GM21717 (cell line): Measurements from ENCODE around the gene CEP112.

Experiments
- ATAC-seq: cut with Tn5 transposase; IDR thresholded peaks from one replicate; pipeline ENCODE4 v1.9.1; 2021; ENCODE audit warnings: mild to moderate bottlenecking, moderate library complexity; ENCODE audit not compliant: unreplicated experiment

Gene CEP112

DNA sequence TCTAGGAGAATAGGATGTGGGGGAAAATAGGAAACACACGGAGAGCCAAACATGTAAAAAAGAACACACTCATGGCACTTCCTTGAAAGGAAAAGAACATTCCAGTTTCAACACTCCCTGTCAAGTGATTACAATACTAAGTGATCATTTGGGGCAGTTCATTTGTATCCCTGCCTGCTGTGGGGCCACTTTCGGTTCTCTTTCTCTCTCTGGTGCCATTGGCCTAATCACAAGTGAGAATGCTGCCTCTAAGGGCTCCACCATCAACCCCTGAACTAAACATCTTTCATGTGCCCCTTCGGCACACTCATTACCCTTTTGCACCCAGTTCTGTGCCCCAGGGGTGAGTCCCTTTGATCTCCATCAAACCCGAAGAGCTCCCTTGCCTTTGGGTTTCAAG lies 197.3 kb downstream of the CEP112 start:
- ATAC-seq: no peak

DNA sequence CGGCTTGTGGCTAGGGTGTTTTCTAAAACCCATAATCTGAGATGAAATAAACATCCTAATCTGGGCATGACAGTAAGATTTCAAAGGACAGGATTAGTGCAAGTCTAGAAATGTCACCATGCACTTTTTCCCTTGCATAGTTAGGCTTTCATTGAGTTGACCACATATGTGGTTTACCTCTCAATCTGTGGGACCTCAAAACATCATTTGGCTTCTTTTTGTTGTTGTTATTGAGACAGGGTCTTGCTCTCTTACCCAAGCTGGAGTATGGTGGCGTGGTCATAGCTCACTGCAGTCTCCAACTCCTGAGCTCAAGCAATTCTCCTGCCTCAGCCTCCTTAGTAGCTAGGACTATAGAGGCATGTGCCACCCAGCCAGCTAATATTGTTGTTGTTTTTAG lies 197.8 kb downstream of the CEP112 start:
- ATAC-seq: no peak

DNA sequence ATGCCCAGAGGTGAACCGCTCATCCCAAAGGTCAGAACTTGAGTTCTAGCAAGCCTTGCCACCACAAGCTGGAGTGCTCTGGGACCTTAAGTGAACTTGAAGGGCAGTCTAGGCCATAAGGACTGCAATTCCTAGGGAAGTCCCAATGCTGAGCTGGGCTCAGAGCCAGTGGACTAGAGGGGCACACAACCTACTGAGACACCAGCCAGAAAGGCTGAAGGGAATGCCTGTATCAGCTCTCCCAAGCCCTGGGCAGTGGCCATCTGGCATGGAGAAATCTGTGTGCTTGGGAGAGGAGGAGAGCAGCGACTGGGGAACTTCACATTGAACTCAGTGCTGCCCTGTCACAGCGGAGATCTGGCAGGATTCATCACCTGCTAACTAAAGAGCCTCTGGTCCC lies 201.3 kb downstream of the CEP112 start:
- no peak for ATAC-seq

DNA sequence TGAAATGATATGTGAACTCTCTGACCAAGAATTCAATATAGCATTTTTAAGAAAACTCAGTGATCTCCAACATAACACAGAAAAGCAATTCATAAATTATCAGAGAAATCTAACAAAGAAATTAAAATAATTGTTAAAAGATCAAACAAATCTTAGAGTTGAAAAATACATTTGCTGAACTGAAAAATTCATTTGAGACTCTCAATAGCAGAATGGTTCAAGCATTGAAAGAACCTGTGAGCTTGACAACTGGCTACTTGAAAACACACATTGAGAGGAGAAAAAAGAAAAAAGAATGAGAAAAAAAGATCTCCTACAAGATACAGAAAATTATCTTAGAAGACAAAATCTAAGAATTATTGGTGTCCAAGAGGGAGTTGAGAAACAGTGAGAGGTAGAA lies 203.5 kb downstream of the CEP112 start:
- ATAC-seq: no peak

DNA sequence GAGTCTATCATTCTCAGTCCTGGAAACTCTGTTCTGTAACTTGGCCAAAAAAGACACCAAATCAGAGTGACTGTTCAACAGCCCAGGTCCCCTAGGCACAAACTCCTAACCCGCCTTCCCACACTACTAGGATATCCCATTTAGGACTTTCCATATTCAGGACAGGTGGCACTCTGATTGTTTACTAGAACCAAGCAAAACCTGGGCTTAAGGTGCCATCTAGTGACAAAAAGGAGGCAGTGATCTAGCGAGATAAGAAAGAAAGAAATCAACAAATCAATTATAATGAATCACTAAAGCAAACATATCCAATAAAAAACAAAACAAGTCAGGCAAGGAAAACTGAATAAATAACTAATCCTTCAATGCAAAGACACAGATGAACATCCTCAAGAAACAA lies 203.9 kb downstream of the CEP112 start:
- no peak for ATAC-seq

DNA sequence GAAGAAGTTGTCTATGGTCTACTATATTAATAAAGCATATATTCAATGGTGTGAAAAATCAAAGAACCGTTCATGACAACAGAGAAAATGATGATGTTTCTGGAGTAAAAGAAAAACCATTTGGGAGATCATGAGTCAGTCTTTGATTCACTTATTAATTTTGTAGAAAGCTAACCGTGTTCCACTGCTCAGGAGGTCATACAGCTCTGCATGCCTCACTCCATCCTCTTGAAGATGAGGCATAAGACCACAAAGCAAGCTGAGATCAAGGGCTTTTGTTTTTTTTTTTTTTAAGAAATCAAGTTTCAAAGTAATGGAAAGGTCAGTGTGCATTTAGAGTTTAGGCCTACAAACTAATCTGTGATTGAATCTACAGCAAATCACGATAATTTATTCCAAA lies 206.4 kb downstream of the CEP112 start:
- ATAC-seq: no peak

DNA sequence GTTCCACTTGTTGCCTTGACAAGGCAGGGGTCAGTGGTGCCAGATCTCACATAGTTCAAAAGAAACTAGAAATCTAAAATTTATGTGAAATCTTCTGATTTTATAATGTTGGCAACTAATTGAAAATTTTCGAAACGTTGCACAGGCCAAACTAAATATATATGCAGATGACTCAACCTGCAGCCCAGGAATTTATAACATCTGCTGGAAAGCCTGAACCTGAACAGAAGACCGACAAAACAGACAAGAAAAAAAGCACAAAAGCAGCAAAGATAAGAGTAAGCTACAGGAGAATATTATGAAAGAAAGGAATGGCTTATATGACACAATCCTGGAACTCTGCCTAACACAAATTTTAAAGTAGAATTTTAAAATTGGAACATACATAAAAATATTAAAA lies 207.6 kb downstream of the CEP112 start:
- no peak for ATAC-seq

DNA sequence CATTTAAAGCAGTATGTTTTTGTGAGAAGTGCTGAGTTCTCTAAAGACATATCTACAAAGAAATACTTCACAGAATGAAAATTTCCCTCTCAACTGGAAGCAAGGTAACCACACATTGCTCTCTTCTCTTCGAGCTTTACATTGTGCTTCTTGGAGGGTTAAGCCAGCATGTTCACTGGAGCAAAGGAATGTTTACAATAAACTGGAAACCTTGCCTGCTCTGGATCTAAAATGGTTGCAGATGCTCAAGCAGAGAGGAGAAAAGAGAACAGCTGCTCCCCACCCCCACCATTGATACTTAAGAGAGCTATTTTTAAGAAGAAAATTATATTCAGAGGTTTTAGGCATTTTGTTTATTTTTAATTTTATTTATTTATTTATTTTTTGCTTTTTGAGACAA lies 213.1 kb downstream of the CEP112 start:
- no peak for ATAC-seq

DNA sequence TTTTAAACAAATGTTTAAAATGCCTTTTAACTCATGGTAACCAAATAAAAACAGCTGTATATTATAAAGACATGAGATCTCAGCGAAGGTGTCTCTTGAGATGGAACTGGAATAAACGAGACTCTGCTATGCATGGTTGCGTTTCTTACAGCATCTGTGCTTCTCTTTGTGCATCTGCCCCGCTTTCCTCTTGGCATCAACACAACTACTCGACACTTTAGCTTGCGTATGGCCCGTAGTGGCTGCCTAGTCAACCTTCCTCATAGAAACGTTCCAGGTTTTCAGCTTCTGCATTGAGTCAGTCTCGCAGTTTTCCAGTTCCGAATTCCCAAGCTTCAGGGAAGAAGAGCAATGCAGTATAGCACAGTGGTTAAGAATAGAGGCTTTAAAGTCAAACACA lies 214.9 kb downstream of the CEP112 start:
- ATAC-seq: no peak

DNA sequence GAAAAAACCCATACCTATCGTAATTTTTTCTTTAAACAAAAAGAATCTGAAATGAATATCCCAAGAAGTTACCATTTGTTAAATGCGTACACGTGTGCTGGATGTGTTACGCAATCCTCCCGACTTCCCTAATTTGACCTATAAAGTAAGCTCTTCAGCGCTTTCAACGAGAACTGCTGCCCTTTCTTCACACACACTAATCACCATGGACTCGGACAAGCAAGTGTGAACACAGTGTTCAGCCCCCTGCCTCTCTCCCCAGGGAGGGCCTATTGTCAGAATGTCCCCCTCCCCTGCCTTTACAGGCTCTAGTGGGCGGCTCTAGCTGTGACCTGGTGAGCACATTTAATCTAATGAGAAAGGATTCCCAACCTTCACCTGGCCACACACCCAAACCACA lies 216.1 kb downstream of the CEP112 start:
- no peak for ATAC-seq

DNA sequence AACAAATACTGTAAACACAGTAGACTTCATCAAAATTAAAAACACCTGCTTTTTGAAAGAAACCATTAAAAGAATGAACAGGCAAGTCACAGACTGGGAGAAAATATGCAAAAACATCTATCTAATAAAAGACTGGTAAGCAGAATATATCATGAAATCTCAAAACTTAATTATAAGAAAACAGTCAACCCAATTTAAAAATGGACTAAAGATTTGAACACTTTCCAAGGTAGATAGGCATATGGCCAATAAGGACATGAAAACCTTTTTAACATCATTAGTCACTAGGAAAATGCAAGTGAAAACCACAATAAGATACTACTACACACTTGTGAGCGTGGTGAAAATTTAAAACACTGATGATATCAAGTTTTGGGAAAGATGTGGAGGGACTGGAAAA lies 218.7 kb downstream of the CEP112 start:
- no peak for ATAC-seq

DNA sequence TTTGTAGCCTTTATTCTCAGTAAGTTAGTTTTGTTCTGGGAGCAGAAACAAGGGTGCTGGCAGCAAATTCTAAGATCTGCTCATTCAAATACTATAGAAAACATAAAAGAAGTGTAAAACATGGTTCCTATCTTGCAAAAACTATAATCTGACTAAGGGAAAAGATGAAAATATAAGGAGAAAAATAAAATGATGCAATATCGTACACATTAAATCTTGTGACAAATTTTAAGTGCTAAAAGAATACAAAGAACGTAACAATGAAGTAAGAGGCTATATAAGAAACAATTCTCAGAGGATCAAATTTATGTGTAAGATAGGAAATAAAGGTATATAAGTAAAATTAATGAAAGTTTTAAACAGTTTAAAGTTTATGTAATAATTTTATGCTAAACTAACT lies 224.6 kb downstream of the CEP112 start:
- no peak for ATAC-seq

DNA sequence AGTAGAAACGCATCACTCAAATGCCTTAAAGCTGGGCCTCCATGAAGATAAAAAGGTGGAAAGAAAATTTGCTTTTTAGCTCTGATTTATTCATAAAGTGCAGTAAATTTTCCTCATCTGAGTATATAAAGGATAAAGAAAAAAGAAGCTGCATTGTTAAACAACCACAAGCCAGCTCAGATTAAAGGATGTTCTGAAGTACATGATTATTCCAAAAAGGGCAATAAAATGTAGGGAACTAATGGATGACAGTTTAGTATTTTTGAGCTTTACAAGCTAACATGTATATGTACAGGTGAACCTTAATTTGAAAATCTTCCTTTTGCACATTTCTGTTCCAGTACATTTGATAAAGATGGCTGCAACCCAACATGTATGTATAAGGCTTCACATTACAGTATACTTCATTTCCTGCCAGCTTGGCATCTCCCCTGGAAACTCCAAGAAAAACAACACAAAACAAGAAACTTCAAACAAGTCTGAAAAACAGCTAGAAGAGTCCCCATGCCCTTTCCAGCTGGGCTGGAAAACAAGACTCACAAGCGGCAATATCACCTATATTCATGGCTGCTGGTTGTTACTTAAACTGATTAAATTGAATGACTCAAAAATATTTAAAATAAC lies 225.7 kb downstream of the CEP112 start:
- no peak for ATAC-seq

DNA sequence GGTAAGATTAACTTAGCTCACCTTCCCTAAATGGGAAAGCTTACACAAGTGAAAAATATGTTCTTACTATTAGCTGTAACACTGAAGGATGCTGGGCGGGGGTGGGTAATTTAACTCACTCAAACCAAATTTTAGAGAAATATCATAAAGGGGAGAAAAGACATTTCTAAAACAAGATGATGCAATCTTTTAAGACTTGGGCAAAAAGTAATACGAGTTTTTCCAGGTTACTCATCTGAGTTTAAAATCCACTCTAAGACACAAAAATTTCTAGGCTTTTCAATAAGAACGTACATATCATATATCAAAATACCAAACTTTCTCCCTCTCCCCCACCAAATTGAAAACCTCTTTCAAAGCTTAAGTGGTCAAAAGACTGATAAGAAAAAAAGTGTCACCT lies 228.8 kb downstream of the CEP112 start:
- no peak for ATAC-seq

DNA sequence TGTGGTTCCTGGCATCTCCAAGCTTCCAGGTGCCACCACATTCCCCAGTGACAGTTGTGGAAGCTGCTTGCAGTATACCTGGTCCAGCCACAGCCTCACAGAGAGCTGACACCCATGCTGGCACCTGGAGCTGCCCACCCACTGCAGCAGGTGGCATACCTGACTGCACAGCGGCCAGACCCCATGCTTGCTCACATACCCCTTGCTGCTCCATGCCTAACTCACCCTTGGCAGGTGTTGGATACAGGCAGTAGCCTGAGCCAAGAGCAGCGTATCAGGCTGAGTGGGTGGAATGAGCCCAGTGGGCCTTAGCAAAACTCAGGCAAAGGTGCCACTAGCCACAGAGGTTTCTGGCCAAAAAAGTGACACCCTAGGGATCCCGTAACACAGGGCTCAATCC lies 232.3 kb downstream of the CEP112 start:
- no peak for ATAC-seq

DNA sequence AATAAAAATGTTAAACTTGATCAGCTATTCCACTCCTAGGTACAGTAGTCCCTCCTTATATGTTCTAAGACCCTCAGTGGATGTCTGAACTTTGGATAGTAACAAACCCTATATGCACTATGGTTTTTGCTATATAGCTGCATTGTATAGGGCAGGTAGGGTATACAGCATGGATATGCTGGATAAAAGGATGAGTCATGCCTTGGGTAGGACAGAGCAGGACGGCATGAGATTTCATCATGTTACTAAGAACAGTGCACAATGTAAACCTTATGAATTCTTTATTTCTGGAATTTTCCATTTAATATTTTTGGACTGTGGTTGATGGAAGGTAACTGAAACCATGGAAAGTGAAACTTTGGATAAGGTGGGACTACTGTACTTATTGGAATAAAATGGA lies 235.1 kb downstream of the CEP112 start:
- no peak for ATAC-seq

DNA sequence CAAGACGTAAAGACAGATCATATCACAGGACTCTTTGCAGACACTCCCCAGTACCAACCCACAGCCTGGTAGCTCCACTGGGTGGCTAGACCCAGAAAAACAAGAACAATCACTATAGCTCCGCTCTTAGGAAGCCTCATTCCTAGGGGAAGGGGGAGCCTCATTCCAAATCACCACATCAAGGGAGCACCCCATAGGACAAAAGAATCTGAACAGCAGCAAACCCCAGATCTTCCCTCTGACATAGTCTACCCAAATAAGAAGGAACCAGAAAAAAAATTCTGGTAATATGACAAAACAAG lies 237.8 kb downstream of the CEP112 start:
- no peak for ATAC-seq

DNA sequence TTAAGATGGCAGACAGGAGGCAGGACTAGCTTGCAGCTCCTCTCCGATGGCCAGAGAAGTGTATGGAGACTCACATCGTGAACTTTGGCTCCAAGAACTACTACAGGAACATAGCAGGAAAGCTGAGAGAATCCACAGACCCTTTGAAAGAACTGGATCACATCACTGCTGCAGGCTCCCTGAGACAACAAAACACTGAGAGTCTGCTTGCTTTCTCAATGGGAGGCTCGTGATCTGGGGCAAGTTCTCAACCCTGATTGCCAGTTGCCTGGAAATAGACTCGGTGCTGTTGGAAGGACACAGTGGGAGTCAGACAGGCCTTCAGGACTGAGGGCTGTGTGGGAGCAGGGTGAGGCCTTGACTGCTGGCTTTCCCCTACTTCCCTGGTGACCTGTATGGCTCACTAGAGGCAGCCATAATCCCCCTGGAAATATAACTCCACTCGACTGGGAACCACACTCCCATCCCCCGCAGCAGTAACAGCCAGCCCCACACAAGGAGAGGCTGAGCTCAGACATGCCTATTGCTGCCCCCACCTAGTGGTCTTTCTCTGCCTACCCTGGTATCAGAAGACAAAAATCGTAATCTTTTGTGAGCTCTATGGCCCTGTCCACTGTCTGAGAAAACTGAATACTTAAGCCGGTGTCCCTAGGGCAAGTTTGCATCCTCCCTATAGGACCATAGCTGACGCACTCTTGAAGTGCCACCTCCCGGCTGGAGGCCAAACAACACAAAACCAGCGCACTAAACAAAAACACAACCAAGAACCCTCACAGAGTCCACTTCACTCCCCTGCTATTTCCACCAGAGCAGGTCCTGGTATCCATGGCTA lies 238.4 kb downstream of the CEP112 start:
- no peak for ATAC-seq

DNA sequence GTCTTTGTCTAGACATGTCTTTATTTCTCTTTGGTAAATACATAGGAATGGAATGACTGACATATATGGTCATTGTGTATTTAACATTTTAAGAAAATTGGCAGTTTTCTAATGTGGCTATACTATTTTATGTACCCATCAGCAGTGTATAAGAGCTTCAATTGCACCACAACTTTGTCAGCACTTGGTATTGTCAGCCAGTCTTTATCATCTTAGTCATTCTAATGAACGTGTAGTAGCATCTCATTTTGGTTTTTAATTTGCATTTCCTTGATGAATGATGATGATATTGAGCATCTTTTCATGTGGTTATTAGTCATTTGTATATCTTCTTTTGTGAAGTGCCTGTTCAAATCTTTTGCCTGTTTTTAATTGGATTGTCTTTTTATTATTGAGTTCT lies 239.3 kb downstream of the CEP112 start:
- no peak for ATAC-seq

DNA sequence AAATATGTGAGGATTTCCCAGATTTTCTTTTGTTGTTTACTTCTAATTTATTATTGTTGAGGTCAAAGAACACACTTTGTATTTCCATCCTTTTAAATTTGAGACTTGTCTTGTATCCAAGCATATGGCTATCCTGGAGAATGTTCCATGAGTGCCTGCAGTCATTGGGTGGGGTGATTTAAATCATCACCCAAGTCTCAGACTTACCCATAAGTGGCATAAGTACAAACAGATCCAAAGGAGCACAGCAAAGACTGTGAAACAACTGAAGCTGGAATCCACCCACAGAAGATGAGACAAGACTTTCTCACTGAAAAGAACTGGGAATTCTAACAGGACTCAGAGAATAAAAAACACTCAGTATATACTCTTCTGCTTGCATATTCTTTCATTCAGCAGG lies 239.9 kb downstream of the CEP112 start:
- ATAC-seq: no peak

DNA sequence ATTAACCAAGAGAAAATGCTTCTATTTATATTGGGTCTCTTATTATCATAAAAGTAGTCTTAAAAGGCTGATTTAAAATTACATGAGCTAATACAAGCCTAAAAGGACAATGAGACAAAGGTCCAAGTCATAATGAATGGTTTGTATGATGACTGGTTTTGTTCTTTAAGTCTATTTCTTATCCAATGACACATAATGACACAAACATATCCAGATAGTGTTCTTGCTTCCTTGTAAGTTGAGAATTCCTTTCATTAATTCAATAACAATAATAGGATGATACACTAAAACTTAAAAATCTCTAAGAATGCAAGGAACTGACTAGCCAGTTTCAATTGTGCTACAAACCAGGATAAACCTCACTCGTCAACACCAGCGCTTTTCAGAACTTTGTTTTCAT lies 244.1 kb downstream of the CEP112 start:
- no peak for ATAC-seq

DNA sequence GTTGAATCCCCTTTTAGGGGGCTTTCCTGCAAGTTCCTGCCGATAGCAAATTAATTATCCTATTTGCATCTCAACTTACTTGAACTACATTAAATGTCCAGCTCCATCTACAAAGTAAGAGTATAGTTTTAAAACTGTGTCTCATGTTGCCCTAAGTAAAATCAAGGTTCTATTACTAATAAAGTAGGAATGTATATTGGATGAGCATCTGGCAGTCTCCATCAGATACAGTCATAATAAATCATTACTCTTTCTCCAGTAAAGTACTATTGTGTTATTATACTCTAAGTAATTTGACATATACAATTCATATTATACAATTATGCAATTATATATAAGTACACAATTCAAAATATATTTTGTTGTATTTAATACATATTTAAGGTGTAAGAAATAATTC lies 249.3 kb downstream of the CEP112 start:
- no peak for ATAC-seq

DNA sequence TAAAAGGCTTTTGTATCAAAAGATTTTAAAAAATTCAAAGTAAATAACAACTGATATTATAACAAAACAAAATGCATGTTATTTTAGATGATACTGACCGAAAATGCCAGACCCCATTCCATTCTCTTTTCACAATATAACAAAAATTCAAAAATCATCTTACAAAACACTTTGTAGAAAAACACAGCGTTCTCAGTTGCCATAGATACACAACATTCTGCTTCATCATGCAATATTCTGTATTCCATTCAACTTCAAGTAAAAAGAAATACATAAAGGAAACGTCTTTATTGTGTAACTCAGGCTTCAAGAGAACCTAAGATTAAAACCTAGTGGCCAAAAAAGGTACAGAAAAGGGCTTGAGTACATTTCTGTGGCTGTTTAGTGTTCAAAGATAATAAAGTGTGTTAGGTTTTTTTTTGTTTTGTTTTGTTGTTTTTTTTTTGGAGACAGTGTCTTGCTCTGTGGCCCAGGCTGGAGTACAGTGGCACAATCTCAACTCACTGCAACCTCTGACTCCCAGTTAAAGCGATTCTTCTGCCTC lies 250.5 kb downstream of the CEP112 start:
- no peak for ATAC-seq
